ENCODE measurements around the gene TMEM184B.

DNA sequence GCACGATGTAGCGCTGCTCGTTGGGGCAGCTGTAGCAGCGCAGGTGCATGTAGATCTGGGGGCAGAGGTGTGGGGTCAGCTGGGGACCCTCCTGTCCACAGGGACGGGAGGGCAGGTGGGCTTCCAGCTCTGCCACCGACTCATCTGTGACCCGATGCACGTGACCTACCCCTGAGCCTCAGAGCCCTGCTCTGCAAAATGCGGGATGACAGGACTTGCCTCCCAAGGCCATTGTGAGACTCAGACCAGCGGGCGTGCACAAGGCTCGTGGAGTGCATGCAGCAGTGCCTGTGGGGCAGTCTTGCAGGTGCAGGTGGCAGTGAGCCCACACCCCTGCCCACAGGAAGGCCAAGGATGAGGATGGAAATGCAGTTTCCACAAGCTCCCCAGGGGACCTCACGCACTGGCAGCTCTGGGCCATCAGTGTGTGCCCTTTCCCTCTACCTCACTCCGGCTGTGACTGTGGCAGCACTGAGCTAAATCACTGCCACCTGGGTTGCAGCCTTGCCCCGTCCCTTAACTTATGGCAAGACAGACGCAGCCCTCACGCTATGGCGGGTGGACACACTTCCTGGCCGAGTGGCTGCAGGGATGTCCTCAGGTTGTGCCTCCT is 26.7 kb downstream of the TMEM184B start:
- TF ChIP-seq, protein P1, sequence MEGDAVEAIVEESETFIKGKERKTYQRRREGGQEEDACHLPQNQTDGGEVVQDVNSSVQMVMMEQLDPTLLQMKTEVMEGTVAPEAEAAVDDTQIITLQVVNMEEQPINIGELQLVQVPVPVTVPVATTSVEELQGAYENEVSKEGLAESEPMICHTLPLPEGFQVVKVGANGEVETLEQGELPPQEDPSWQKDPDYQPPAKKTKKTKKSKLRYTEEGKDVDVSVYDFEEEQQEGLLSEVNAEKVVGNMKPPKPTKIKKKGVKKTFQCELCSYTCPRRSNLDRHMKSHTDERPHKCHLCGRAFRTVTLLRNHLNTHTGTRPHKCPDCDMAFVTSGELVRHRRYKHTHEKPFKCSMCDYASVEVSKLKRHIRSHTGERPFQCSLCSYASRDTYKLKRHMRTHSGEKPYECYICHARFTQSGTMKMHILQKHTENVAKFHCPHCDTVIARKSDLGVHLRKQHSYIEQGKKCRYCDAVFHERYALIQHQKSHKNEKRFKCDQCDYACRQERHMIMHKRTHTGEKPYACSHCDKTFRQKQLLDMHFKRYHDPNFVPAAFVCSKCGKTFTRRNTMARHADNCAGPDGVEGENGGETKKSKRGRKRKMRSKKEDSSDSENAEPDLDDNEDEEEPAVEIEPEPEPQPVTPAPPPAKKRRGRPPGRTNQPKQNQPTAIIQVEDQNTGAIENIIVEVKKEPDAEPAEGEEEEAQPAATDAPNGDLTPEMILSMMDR (IDR thresholded peaks at IDR 0.05): no peak
- no peak for TF ChIP-seq POLR2A (IDR thresholded peaks at IDR 0.05)
- TF ChIP-seq EP300 (IDR thresholded peaks at IDR 0.05): no peak

Measured in ovary (tissue), 3 donors.